Measurements from ENCODE around the gene FBLN1.

GRCh38 chr22:45552580-45553350, 50.1 kb downstream of the FBLN1 start:
- no peak for TF ChIP-seq CTCF (conservative IDR thresholded peaks at IDR 0.05)
- no peak for TF ChIP-seq EZH2 (IDR thresholded peaks at IDR 0.05; ENCODE audit: low read depth)

All from PC-9 (cell line).